KOPT-K1 (cell line): Measurements from ENCODE around the gene SEC23B.

Experiments
- H3K27ac ChIP-seq: fragments of 200-600 bp; sonication (generic); 2 replicates; pipeline ENCODE4 v1.5.1; 2016; ENCODE audit warnings: antibody characterized with exemption, mild to moderate bottlenecking, low read depth, low read length; ENCODE audit not compliant: poor library complexity, severe bottlenecking
- H3K36me3 ChIP-seq: fragments of 200-600 bp; sonication (generic); 2 replicates; pipeline ENCODE4 v1.5.1; 2017; ENCODE audit warnings: antibody characterized with exemption, mild to moderate bottlenecking, low read length, moderate library complexity; ENCODE audit not compliant: insufficient read depth
- H3K9me3 ChIP-seq: fragments of 200-600 bp; sonication (generic); 2 replicates; pipeline ENCODE4 v1.5.1; 2017; ENCODE audit warnings: antibody characterized with exemption, low read length, mild to moderate bottlenecking; ENCODE audit not compliant: insufficient read depth, poor library complexity, severe bottlenecking

SEC23B gene

GRCh38 chr20:18541741-18542140, 34.0 kb downstream of the SEC23B start:
- no peak overlapping the region for H3K27ac ChIP-seq
- H3K9me3 ChIP-seq: no peaks in the 10 kb centered on the region
- H3K36me3 ChIP-seq: peaks cover 81% of the 10 kb centered on the region

GRCh38 chr20:18543216-18543615, 35.5 kb downstream of the SEC23B start:
- H3K27ac ChIP-seq: no peak overlapping the region
- H3K9me3 ChIP-seq: no peaks in the 10 kb centered on the region
- peaks cover 84% of the 10 kb centered on the region for H3K36me3 ChIP-seq

- Histone ChIP-seq H3K36me3 (peaks cover 84% of the 10 kb centered on the region), H3K9me3 (no peaks in the 10 kb centered on the region), H3K27ac (no peak overlapping the region)
Observed at GRCh38 chr20:18543932-18544331, 36.2 kb downstream of the SEC23B start.

- H3K27ac ChIP-seq: no peak overlapping the region
- H3K9me3 ChIP-seq: no peaks in the 10 kb centered on the region
- H3K36me3 ChIP-seq: peaks cover 93% of the 10 kb centered on the region
Observed at GRCh38 chr20:18545566-18545965, 37.8 kb downstream of the SEC23B start.

GRCh38 chr20:18548465-18548864, 40.7 kb downstream of the SEC23B start:
- Histone ChIP-seq H3K27ac (no peak overlapping the region), H3K36me3 (peaks cover 89% of the 10 kb centered on the region), H3K9me3 (no peaks in the 10 kb centered on the region)

- Histone ChIP-seq H3K9me3 (no peaks in the 10 kb centered on the region), H3K36me3 (peaks cover 90% of the 10 kb centered on the region), H3K27ac (no peak overlapping the region)
Observed at GRCh38 chr20:18553746-18554145, 46.0 kb downstream of the SEC23B start.

- peaks cover 40% of the 10 kb centered on the region for H3K36me3 ChIP-seq
- no peaks in the 10 kb centered on the region for H3K9me3 ChIP-seq
- peak within 1 kb of the TSS; percentile 74 for H3K27ac ChIP-seq
Observed at GRCh38 chr20:18566892-18567738, 59.4 kb downstream of the SEC23B start, which contains the start of gene SMIM26. TSS of gene SMIM26 (plus strand) at chr20:18567432. CDS start at chr20:18567479, 47 bp downstream.

- Histone ChIP-seq H3K36me3 (peaks cover 34% of the 10 kb centered on the region), H3K27ac (peak overlapping the region; percentile 74), H3K9me3 (no peaks in the 10 kb centered on the region)
Observed at GRCh38 chr20:18567739-18568091, 60.0 kb downstream of the SEC23B start.

- Histone ChIP-seq H3K36me3 (peaks cover 30% of the 10 kb centered on the region), H3K27ac (no peak overlapping the region), H3K9me3 (no peaks in the 10 kb centered on the region)
Observed at GRCh38 chr20:18571009-18571408, 63.3 kb downstream of the SEC23B start.

- Histone ChIP-seq H3K27ac (no peak overlapping the region), H3K9me3 (no peaks in the 10 kb centered on the region), H3K36me3 (peaks cover 30% of the 10 kb centered on the region)
Observed at GRCh38 chr20:18571578-18571977, 63.8 kb downstream of the SEC23B start.

GRCh38 chr20:18577942-18578341, 70.2 kb downstream of the SEC23B start:
- no peaks in the 10 kb centered on the region for H3K9me3 ChIP-seq
- no peaks in the 10 kb centered on the region for H3K36me3 ChIP-seq
- no peak overlapping the region for H3K27ac ChIP-seq

- Histone ChIP-seq H3K27ac (no peak overlapping the region), H3K9me3 (no peaks in the 10 kb centered on the region), H3K36me3 (no peaks in the 10 kb centered on the region)
Observed at GRCh38 chr20:18578581-18578980, 70.8 kb downstream of the SEC23B start.

GRCh38 chr20:18580012-18580411, 72.3 kb downstream of the SEC23B start:
- H3K27ac ChIP-seq: no peak overlapping the region
- H3K9me3 ChIP-seq: no peaks in the 10 kb centered on the region
- no peaks in the 10 kb centered on the region for H3K36me3 ChIP-seq

- no peaks in the 10 kb centered on the region for H3K9me3 ChIP-seq
- H3K27ac ChIP-seq: no peak overlapping the region
- H3K36me3 ChIP-seq: no peaks in the 10 kb centered on the region
Observed at GRCh38 chr20:18585134-18585533, 77.4 kb downstream of the SEC23B start.

GRCh38 chr20:18587665-18588573, 80.2 kb downstream of the SEC23B start, which contains the start of gene DTD1:
TSS of gene DTD1 (plus strand) at chr20:18588054. CDS start at chr20:18588073, 19 bp downstream.
- Histone ChIP-seq H3K27ac (no peak within 1 kb of the TSS), H3K36me3 (no peaks in the 10 kb centered on the region), H3K9me3 (no peaks in the 10 kb centered on the region)
